SU-DHL-6 (cell line): ENCODE results near the gene MR1.

ENCODE experiments used
- EZH2phosphoT487 ChIP-seq: fragments of 200-600 bp; sonication (generic), shearing (Covaris generic); conservative IDR thresholded peaks from 2 replicates; pipeline ENCODE4 v1.6.1; 2018; ENCODE audit warnings: mild to moderate bottlenecking, antibody characterized with exemption, low read length, moderate library complexity, mixed read lengths
- TF ChIP-seq, protein P1 (sequence below): fragments of 200-600 bp; sonication (generic); IDR thresholded peaks from one replicate; pipeline ENCODE4 v1.5.1; 2017; ENCODE audit warnings: antibody characterized with exemption, mild to moderate bottlenecking, low read length, moderate library complexity; ENCODE audit not compliant: insufficient read depth, poor library complexity, severe bottlenecking

DNA sequence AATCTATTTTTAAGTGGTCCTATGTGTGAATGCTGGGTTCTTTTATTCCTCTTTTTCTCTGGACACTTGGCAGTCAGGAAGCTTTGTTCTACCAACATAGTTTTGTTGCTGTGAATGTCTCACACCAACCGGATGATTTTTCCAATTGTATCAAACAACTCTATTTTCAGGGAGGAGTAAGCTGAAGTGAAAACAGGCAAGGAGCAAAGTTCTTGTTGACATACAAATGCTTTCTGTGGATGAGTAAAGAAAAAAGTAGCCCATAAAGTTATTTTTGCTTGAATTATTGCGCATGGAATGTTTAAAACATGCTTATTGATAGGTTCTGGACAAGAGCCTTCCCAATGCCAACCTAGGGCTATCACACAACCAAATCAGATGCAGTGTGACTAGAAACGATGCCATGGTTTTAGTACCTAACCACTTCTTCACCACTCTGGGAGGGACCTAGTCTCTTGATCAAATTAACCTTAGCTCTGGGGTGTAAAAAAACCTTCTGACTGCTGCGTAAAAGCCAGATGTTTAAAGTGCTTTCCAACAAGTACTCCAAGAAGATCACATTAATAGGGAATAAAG is 59.2 kb downstream of the MR1 start:
- TF ChIP-seq, protein P1, sequence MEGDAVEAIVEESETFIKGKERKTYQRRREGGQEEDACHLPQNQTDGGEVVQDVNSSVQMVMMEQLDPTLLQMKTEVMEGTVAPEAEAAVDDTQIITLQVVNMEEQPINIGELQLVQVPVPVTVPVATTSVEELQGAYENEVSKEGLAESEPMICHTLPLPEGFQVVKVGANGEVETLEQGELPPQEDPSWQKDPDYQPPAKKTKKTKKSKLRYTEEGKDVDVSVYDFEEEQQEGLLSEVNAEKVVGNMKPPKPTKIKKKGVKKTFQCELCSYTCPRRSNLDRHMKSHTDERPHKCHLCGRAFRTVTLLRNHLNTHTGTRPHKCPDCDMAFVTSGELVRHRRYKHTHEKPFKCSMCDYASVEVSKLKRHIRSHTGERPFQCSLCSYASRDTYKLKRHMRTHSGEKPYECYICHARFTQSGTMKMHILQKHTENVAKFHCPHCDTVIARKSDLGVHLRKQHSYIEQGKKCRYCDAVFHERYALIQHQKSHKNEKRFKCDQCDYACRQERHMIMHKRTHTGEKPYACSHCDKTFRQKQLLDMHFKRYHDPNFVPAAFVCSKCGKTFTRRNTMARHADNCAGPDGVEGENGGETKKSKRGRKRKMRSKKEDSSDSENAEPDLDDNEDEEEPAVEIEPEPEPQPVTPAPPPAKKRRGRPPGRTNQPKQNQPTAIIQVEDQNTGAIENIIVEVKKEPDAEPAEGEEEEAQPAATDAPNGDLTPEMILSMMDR = no peak
- TF ChIP-seq EZH2phosphoT487 = no peak
